Liver (tissue), 9 donors: ENCODE measurements around the gene DAGLB. TPM values are rescaled to one million over a fixed set of nuclear protein-coding genes. Genes with fewer than 3 reads are reported as not detected.

Source experiments
- DNase-seq: peaks from one replicate; pipeline ENCODE4 v3.0.0-alpha.2; 2017; ENCODE audit warnings: low spot score
- H3K27ac ChIP-seq, 2 donors: one replicate each; pipeline ENCODE4 v1.7.0; 2013; ENCODE audit warnings: inconsistent platforms in 2 of 2, low read length in 2 of 2, control low read depth in 1 of 2, low read depth in 1 of 2, mild to moderate bottlenecking in 1 of 2
- H3K27me3 ChIP-seq, 4 donors: one replicate each; pipeline versions ENCODE4 v1.6.1 to v1.7.0; 2013; ENCODE audit warnings: low read length in 3 of 4, inconsistent platforms in 1 of 4, mild to moderate bottlenecking in 1 of 4, moderate library complexity in 1 of 4; ENCODE audit not compliant: control insufficient read depth in 4 of 4, insufficient read depth in 4 of 4
- H3K36me3 ChIP-seq, 4 donors: one replicate each; pipeline versions ENCODE4 v1.6.1 to v1.7.0; 2013; ENCODE audit warnings: low read length in 3 of 4, mild to moderate bottlenecking in 3 of 4, low read depth in 1 of 4, moderate library complexity in 1 of 4; ENCODE audit not compliant: control insufficient read depth in 4 of 4, insufficient read depth in 3 of 4
- H3K4me1 ChIP-seq, 4 donors: one replicate each; pipeline versions ENCODE4 v1.6.1 to v1.7.0; 2013; ENCODE audit warnings: low read length in 3 of 4, mild to moderate bottlenecking in 3 of 4, moderate library complexity in 1 of 4; ENCODE audit not compliant: control insufficient read depth in 4 of 4, insufficient read depth in 4 of 4
- H3K4me3 ChIP-seq, 3 donors: one replicate each; pipeline versions ENCODE4 v1.6.1 to v1.7.0; 2013; ENCODE audit warnings: low read length in 3 of 3, control low read depth in 1 of 3, low read depth in 1 of 3, mild to moderate bottlenecking in 1 of 3
- H3K9ac ChIP-seq, 2 donors: one replicate each; pipeline ENCODE4 v1.7.0; 2013; ENCODE audit warnings: low read length in 2 of 2, mild to moderate bottlenecking in 2 of 2, moderate library complexity in 2 of 2, control low read depth in 1 of 2, low read depth in 1 of 2
- H3K9me3 ChIP-seq, 4 donors: one replicate each; pipeline versions ENCODE4 v1.6.1 to v1.7.0; 2013; ENCODE audit warnings: low read length in 3 of 4; ENCODE audit not compliant: control insufficient read depth in 4 of 4
- ATF3 ChIP-seq: IDR thresholded peaks from 2 replicates; pipeline ENCODE4 v1.6.1; 2016; ENCODE audit warnings: antibody characterized with exemption
- EGR1 ChIP-seq, 2 donors: IDR thresholded peaks; 2 replicates each; pipeline ENCODE4 v1.6.1; 2016 to 2018; ENCODE audit warnings: antibody characterized with exemption in 2 of 2, low read depth in 2 of 2
- FOXA1 ChIP-seq: IDR thresholded peaks from 2 replicates; pipeline ENCODE4 v1.6.1; 2016; ENCODE audit warnings: antibody characterized with exemption
- FOXA2 ChIP-seq: IDR thresholded peaks from 2 replicates; pipeline ENCODE4 v1.6.1; 2016; ENCODE audit warnings: antibody characterized with exemption
- GABPA ChIP-seq, 2 donors: IDR thresholded peaks in 1 of 2; conservative IDR thresholded peaks in 1 of 2; 2 replicates each; pipeline ENCODE4 v1.6.1; 2016; ENCODE audit warnings: antibody characterized with exemption in 2 of 2, mild to moderate bottlenecking in 1 of 2, moderate library complexity in 1 of 2
- HNF4A ChIP-seq, 2 donors: conservative IDR thresholded peaks; 2 replicates each; pipeline ENCODE4 v1.6.1; 2016; ENCODE audit warnings: antibody characterized with exemption in 2 of 2, mild to moderate bottlenecking in 2 of 2
- HNF4G ChIP-seq: IDR thresholded peaks from 2 replicates; pipeline ENCODE4 v1.6.1; 2016; ENCODE audit warnings: antibody characterized with exemption
- JUND ChIP-seq, 2 donors: IDR thresholded peaks; 2 replicates each; pipeline ENCODE4 v1.6.1; 2016; ENCODE audit warnings: antibody characterized with exemption in 2 of 2
- NR2F2 ChIP-seq: IDR thresholded peaks from 2 replicates; pipeline ENCODE4 v1.6.1; 2016; ENCODE audit warnings: antibody characterized with exemption
- RAD21 ChIP-seq, 2 donors: IDR thresholded peaks; 2 replicates each; pipeline ENCODE4 v1.6.1; 2016; ENCODE audit warnings: antibody characterized with exemption in 2 of 2, mild to moderate bottlenecking in 2 of 2
- RXRA ChIP-seq, 2 donors: IDR thresholded peaks; 2 replicates each; pipeline ENCODE4 v1.6.1; 2017 to 2018; ENCODE audit warnings: antibody characterized with exemption in 2 of 2, mild to moderate bottlenecking in 1 of 2
- SP1 ChIP-seq: IDR thresholded peaks from 2 replicates; pipeline ENCODE4 v1.6.1; 2018; ENCODE audit warnings: antibody characterized with exemption, mild to moderate bottlenecking
- TAF1 ChIP-seq: conservative IDR thresholded peaks from 2 replicates; pipeline ENCODE4 v1.6.1; 2016; ENCODE audit warnings: antibody characterized with exemption, mild to moderate bottlenecking
- YY1 ChIP-seq: IDR thresholded peaks from 2 replicates; pipeline ENCODE4 v1.6.1; 2016; ENCODE audit warnings: antibody characterized with exemption, mild to moderate bottlenecking
- WGBS: extraction: QIAGEN DNeasy Blood & Tissue Kit; methylation state at CpG from one replicate; pipeline ENCODE4 v1.1.7; 2013; 5-methylcytosine and 5-hydroxymethylcytosine counted together
- polyA plus RNA-seq, 2 donors: library from polyadenylated mRNA; stranded (reverse) in 1 of 2; unstranded in 1 of 2; fragments of 200-250 nt in 1 of 2; fragments of >200 nt in 1 of 2; fragmentation: Nextera tagmentation in 1 of 2; extraction: Ambion mirVana in 1 of 2; gene quantifications; one replicate each; pipeline versions ENCODE4 v1.2.1 to v1.2.3, GENCODE V29; 2013 to 2015
- total RNA-seq, 2 donors: library from RNA; depleted of rRNA; stranded (reverse); fragments of >200 nt; gene quantifications; one replicate each; pipeline ENCODE4 v1.2.3, GENCODE V29; 2014
- TF ChIP-seq, protein P1 (sequence below): IDR thresholded peaks from 2 replicates; pipeline ENCODE4 v1.6.1; 2016; ENCODE audit warnings: antibody characterized with exemption, mild to moderate bottlenecking
- TF ChIP-seq, protein P2 (sequence below): IDR thresholded peaks from 2 replicates; pipeline ENCODE4 v1.6.1; 2016; ENCODE audit warnings: antibody characterized with exemption
- TF ChIP-seq, protein P3 (sequence below): IDR thresholded peaks from 2 replicates; pipeline ENCODE4 v1.6.1; 2016; ENCODE audit warnings: antibody characterized with exemption
- TF ChIP-seq, protein P4 (sequence below): fragments of 150-350 bp; IDR thresholded peaks from 2 replicates; pipeline ENCODE4 v1.5.1; 2017; ENCODE audit warnings: improper control_type of control experiment, low read depth, low read length; ENCODE audit not compliant: missing input control
- donor health status: healthy.
- donor health status: healthy.
- donor health status: healthy.
- donor health status: healthy.
- donor health status: healthy.

DAGLB gene
- total and polyA plus RNA-seq, 4 donors, result 4.9 to 10.7 (median 8.4) TPM

- Histone ChIP-seq H3K27ac (peak overlapping the region; percentile 43 to 65), H3K4me1 (peaks cover 5 to 31% (median 20%) of the 10 kb centered on the region in 4 donors), H3K4me3 (peak overlapping the region in 1 of 3 donors; percentile 10), H3K27me3 (no peaks in the 10 kb centered on the region), H3K9me3 (no peaks in the 10 kb centered on the region), H3K36me3 (peaks cover 0 to 2% (median 0%) of the 10 kb centered on the region in 4 donors), H3K9ac (no peak overlapping the region)
- DNase-seq, result peak; percentile 44
- TF ChIP-seq NR2F2, result peak; percentile 33
- TF ChIP-seq HNF4A (conservative IDR thresholded peaks at IDR 0.05), result peak; percentile 78 to 84
- no peak for TF ChIP-seq EGR1 (IDR thresholded peaks at IDR 0.05; ENCODE audit: low read depth in 2 of 2)
- TF ChIP-seq, protein P1, sequence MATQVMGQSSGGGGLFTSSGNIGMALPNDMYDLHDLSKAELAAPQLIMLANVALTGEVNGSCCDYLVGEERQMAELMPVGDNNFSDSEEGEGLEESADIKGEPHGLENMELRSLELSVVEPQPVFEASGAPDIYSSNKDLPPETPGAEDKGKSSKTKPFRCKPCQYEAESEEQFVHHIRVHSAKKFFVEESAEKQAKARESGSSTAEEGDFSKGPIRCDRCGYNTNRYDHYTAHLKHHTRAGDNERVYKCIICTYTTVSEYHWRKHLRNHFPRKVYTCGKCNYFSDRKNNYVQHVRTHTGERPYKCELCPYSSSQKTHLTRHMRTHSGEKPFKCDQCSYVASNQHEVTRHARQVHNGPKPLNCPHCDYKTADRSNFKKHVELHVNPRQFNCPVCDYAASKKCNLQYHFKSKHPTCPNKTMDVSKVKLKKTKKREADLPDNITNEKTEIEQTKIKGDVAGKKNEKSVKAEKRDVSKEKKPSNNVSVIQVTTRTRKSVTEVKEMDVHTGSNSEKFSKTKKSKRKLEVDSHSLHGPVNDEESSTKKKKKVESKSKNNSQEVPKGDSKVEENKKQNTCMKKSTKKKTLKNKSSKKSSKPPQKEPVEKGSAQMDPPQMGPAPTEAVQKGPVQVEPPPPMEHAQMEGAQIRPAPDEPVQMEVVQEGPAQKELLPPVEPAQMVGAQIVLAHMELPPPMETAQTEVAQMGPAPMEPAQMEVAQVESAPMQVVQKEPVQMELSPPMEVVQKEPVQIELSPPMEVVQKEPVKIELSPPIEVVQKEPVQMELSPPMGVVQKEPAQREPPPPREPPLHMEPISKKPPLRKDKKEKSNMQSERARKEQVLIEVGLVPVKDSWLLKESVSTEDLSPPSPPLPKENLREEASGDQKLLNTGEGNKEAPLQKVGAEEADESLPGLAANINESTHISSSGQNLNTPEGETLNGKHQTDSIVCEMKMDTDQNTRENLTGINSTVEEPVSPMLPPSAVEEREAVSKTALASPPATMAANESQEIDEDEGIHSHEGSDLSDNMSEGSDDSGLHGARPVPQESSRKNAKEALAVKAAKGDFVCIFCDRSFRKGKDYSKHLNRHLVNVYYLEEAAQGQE, result peak; percentile 61
- TF ChIP-seq TAF1, result no peak
- peak in 1 of 2 donors; percentile 32 for TF ChIP-seq JUND (IDR thresholded peaks at IDR 0.05)
- TF ChIP-seq SP1, result peak; percentile 89
- TF ChIP-seq FOXA1, result peak; percentile 67
- peak in 1 of 2 donors; percentile 67 for TF ChIP-seq GABPA (IDR thresholded peaks at IDR 0.05 in 1 of 2, conservative IDR thresholded peaks at IDR 0.05 in 1 of 2)
- TF ChIP-seq, protein P2, sequence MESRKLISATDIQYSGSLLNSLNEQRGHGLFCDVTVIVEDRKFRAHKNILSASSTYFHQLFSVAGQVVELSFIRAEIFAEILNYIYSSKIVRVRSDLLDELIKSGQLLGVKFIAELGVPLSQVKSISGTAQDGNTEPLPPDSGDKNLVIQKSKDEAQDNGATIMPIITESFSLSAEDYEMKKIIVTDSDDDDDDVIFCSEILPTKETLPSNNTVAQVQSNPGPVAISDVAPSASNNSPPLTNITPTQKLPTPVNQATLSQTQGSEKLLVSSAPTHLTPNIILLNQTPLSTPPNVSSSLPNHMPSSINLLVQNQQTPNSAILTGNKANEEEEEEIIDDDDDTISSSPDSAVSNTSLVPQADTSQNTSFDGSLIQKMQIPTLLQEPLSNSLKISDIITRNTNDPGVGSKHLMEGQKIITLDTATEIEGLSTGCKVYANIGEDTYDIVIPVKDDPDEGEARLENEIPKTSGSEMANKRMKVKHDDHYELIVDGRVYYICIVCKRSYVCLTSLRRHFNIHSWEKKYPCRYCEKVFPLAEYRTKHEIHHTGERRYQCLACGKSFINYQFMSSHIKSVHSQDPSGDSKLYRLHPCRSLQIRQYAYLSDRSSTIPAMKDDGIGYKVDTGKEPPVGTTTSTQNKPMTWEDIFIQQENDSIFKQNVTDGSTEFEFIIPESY, result peak; percentile 54
- TF ChIP-seq HNF4G, result peak; percentile 69
- TF ChIP-seq, protein P3, sequence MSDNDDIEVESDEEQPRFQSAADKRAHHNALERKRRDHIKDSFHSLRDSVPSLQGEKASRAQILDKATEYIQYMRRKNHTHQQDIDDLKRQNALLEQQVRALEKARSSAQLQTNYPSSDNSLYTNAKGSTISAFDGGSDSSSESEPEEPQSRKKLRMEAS, result peak; percentile 49
- peak; percentile 53 for TF ChIP-seq YY1
- TF ChIP-seq RAD21 (IDR thresholded peaks at IDR 0.05), result peak in 1 of 2 donors; percentile 42
- TF ChIP-seq FOXA2, result peak; percentile 82
- peak; percentile 95 to 97 for TF ChIP-seq RXRA (IDR thresholded peaks at IDR 0.05)
- peak; percentile 45 for TF ChIP-seq ATF3
- TF ChIP-seq, protein P4, sequence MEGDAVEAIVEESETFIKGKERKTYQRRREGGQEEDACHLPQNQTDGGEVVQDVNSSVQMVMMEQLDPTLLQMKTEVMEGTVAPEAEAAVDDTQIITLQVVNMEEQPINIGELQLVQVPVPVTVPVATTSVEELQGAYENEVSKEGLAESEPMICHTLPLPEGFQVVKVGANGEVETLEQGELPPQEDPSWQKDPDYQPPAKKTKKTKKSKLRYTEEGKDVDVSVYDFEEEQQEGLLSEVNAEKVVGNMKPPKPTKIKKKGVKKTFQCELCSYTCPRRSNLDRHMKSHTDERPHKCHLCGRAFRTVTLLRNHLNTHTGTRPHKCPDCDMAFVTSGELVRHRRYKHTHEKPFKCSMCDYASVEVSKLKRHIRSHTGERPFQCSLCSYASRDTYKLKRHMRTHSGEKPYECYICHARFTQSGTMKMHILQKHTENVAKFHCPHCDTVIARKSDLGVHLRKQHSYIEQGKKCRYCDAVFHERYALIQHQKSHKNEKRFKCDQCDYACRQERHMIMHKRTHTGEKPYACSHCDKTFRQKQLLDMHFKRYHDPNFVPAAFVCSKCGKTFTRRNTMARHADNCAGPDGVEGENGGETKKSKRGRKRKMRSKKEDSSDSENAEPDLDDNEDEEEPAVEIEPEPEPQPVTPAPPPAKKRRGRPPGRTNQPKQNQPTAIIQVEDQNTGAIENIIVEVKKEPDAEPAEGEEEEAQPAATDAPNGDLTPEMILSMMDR, result no peak
- 23% methylated on average over 7 of the region's 7 CpGs for WGBS
Observed at GRCh38 chr7:6376820-6377219, 70.9 kb downstream of the DAGLB start.
